H9 (cell line): ENCODE data around the gene LIPC. TPM values are rescaled to one million over a fixed set of nuclear protein-coding genes. Genes with fewer than 3 reads are reported as not detected.

ENCODE experiments used
- DNase-seq: peaks from one replicate; pipeline ENCODE4 v3.0.0-alpha.2; 2017
- H2AFZ ChIP-seq: one replicate; pipeline ENCODE4 v1.6.1; 2013; ENCODE audit warnings: mild to moderate bottlenecking, low read length, control low read depth, moderate library complexity
- H2AK5ac ChIP-seq: 2 replicates; pipeline ENCODE4 v1.6.1; 2013; ENCODE audit warnings: low read length, control low read depth, mixed read lengths; ENCODE audit not compliant: insufficient read length
- H2BK120ac ChIP-seq: one replicate; pipeline ENCODE4 v1.6.1; 2013; ENCODE audit warnings: low read depth, mild to moderate bottlenecking, low read length, control low read depth, inconsistent platforms; ENCODE audit not compliant: poor library complexity, severe bottlenecking
- H2BK12ac ChIP-seq: 2 replicates; pipeline ENCODE4 v1.6.1; 2013; ENCODE audit warnings: low read length, control low read depth, mixed read lengths, low read depth; ENCODE audit not compliant: insufficient read length
- H2BK15ac ChIP-seq: 2 replicates; pipeline ENCODE4 v1.6.1; 2013; ENCODE audit warnings: low read depth, low read length, control low read depth
- H2BK20ac ChIP-seq: one replicate; pipeline ENCODE4 v1.6.1; 2013; ENCODE audit warnings: low read depth, mild to moderate bottlenecking, low read length, control low read depth, inconsistent platforms; ENCODE audit not compliant: poor library complexity, severe bottlenecking
- H2BK5ac ChIP-seq: 2 replicates; pipeline ENCODE4 v1.6.1; 2013; ENCODE audit warnings: low read length, control low read depth, mixed read lengths; ENCODE audit not compliant: insufficient read length
- H3K14ac ChIP-seq: 2 replicates; pipeline ENCODE4 v1.6.1; 2013; ENCODE audit warnings: low read length, control low read depth; ENCODE audit not compliant: insufficient read depth
- H3K18ac ChIP-seq: 2 replicates; pipeline ENCODE4 v1.6.1; 2013; ENCODE audit warnings: low read depth, mild to moderate bottlenecking, mixed read lengths, low read length, control low read depth; ENCODE audit not compliant: insufficient read length
- H3K23ac ChIP-seq: 2 replicates; pipeline ENCODE4 v1.6.1; 2013; ENCODE audit warnings: low read length, control low read depth, mixed read lengths, low read depth; ENCODE audit not compliant: insufficient read length
- H3K23me2 ChIP-seq: 2 replicates; pipeline ENCODE4 v1.6.1; 2013; ENCODE audit warnings: low read depth, mild to moderate bottlenecking, mixed read lengths, low read length, control low read depth; ENCODE audit not compliant: insufficient read length, poor library complexity, severe bottlenecking
- H3K27ac ChIP-seq: 2 replicates; pipeline ENCODE4 v1.5.1; 2013; ENCODE audit warnings: low read length, control low read depth, mixed read lengths, low read depth; ENCODE audit not compliant: insufficient read length
- H3K27me3 ChIP-seq: 2 replicates; pipeline ENCODE4 v1.6.1; 2013; ENCODE audit warnings: low read length, control low read depth, inconsistent platforms; ENCODE audit not compliant: insufficient read depth
- H3K4ac ChIP-seq: 2 replicates; pipeline ENCODE4 v1.6.1; 2013; ENCODE audit warnings: low read depth, mild to moderate bottlenecking, control low read depth, inconsistent platforms, low read length, moderate library complexity
- H3K4me1 ChIP-seq: 2 replicates; pipeline ENCODE4 v1.6.1; 2013; ENCODE audit warnings: low read length, control low read depth, inconsistent platforms; ENCODE audit not compliant: insufficient read depth
- H3K4me2 ChIP-seq: 2 replicates; pipeline ENCODE4 v1.6.1; 2013; ENCODE audit warnings: low read length, control low read depth, mixed read lengths; ENCODE audit not compliant: insufficient read length, insufficient read depth
- H3K56ac ChIP-seq: 2 replicates; pipeline ENCODE4 v1.6.1; 2013; ENCODE audit warnings: low read depth, mild to moderate bottlenecking, mixed read lengths, low read length, control low read depth; ENCODE audit not compliant: insufficient read length
- H3K79me1 ChIP-seq: 2 replicates; pipeline ENCODE4 v1.6.1; 2013; ENCODE audit warnings: low read depth, mild to moderate bottlenecking, moderate library complexity, low read length, control low read depth, inconsistent platforms; ENCODE audit not compliant: insufficient read depth, poor library complexity, severe bottlenecking
- H3K79me2 ChIP-seq: 2 replicates; pipeline ENCODE4 v1.6.1; 2013; ENCODE audit warnings: low read length, control low read depth, inconsistent platforms; ENCODE audit not compliant: insufficient read depth
- H3K9ac ChIP-seq: 2 replicates; pipeline ENCODE4 v1.6.1; 2013; ENCODE audit warnings: low read length, control low read depth, mixed read lengths; ENCODE audit not compliant: insufficient read length; ENCODE audit errors: extremely low read depth
- H3K9me3 ChIP-seq: one replicate; pipeline ENCODE4 v1.6.1; 2013; ENCODE audit warnings: low read depth, low read length, inconsistent platforms; ENCODE audit not compliant: control insufficient read depth
- H3T11ph ChIP-seq: one replicate; pipeline ENCODE4 v1.6.1; 2013; ENCODE audit warnings: mild to moderate bottlenecking, low read length, control low read depth, inconsistent platforms
- H4K20me1 ChIP-seq: one replicate; pipeline ENCODE4 v1.6.1; 2013; ENCODE audit not compliant: control insufficient read depth, insufficient read length, insufficient read depth
- H4K5ac ChIP-seq: 2 replicates; pipeline ENCODE4 v1.6.1; 2013; ENCODE audit warnings: low read depth, mild to moderate bottlenecking, mixed read lengths, low read length, control low read depth; ENCODE audit not compliant: insufficient read length
- H4K8ac ChIP-seq: replicated peaks from 2 replicates; pipeline ENCODE4 v1.6.1; 2013; ENCODE audit warnings: low read length, control low read depth, mixed read lengths, low read depth; ENCODE audit not compliant: insufficient read length
- H4K91ac ChIP-seq: 2 replicates; pipeline ENCODE4 v1.6.1; 2013; ENCODE audit warnings: low read depth, mild to moderate bottlenecking, moderate library complexity, mixed read lengths, low read length, control low read depth; ENCODE audit not compliant: insufficient read length
- H3K27ac Mint-ChIP-seq, 3 experiments: 2 replicates in 2 of 3; 3 replicates in 1 of 3; pipeline ENCODE4 v1.8.0; 2020 to 2021; ENCODE audit warnings: mixed read lengths in 3 of 3, mild to moderate bottlenecking in 1 of 3, moderate library complexity in 1 of 3
- H3K27me3 Mint-ChIP-seq: 2 replicates; pipeline ENCODE4 v1.8.0; 2021; ENCODE audit warnings: low read depth, mild to moderate bottlenecking, moderate library complexity, mixed read lengths
- H3K36me3 Mint-ChIP-seq, 3 experiments: 2 replicates in 2 of 3; 3 replicates in 1 of 3; pipeline ENCODE4 v1.8.0; 2020 to 2021; ENCODE audit warnings: low read depth in 3 of 3, mixed read lengths in 3 of 3; ENCODE audit not compliant: insufficient read depth in 1 of 3
- H3K4me1 Mint-ChIP-seq, 2 experiments: 2 replicates each; pipeline ENCODE4 v1.8.0; 2020; ENCODE audit warnings: mixed read lengths in 2 of 2
- H3K4me3 Mint-ChIP-seq, 2 experiments: 2 replicates in 1 of 2; 3 replicates in 1 of 2; pipeline ENCODE4 v1.8.0; 2020 to 2021; ENCODE audit warnings: mild to moderate bottlenecking in 2 of 2, mixed read lengths in 2 of 2, moderate library complexity in 1 of 2
- H3K9me3 Mint-ChIP-seq, 2 experiments: 2 replicates in 1 of 2; 3 replicates in 1 of 2; pipeline ENCODE4 v1.8.0; 2020; ENCODE audit warnings: mild to moderate bottlenecking in 2 of 2, mixed read lengths in 2 of 2, moderate library complexity in 1 of 2
- CTCF ChIP-seq: fragments of 200-600 bp; sonication (generic); conservative IDR thresholded peaks from 3 replicates; pipeline ENCODE4 v1.8.0; 2021; ENCODE audit warnings: antibody characterized with exemption, mild to moderate bottlenecking
- WGBS: extraction: QIAGEN DNeasy Blood & Tissue Kit; methylation state at CpG from one replicate; pipeline ENCODE4 v1.1.7; 2013; ENCODE audit warnings: missing lambda C conversion rate, low lambda C conversion rate, mixed read lengths; ENCODE audit not compliant: insufficient read length; ENCODE audit errors: extremely low coverage; 5-methylcytosine and 5-hydroxymethylcytosine counted together
- total RNA-seq: library from RNA; stranded (reverse); gene quantifications from 2 replicates; pipeline ENCODE4 v1.2.1, GENCODE V29; 2021

The LIPC gene
- total RNA-seq, 1 experiment from 2014 or later = not detected

GRCh38 chr15:58532126-58532525, 100.3 kb downstream of the LIPC start:
- H4K8ac ChIP-seq = no peak overlapping the region
- no CpG with 5 or more reads among the region's 3 CpGs for WGBS
- no peak for TF ChIP-seq CTCF

More at GRCh38 chr15:58532126-58532525, 100.3 kb downstream of the LIPC start:
- Histone ChIP-seq H3T11ph (no peak overlapping the region), H3K27me3 (no peaks in the 10 kb centered on the region), H3K14ac (no peak overlapping the region), H2AFZ (no peak overlapping the region), H2BK12ac (no peak overlapping the region), H3K23me2 (no peaks in the 10 kb centered on the region), H2BK20ac (no peak overlapping the region), H2BK15ac (no peak overlapping the region), H3K9me3 (no peaks in the 10 kb centered on the region), H4K91ac (no peak overlapping the region), H3K18ac (no peak overlapping the region), H4K5ac (no peak overlapping the region), H2BK5ac (no peak overlapping the region), H3K4me1 (no peaks in the 10 kb centered on the region), H3K4me2 (no peak overlapping the region), H2BK120ac (no peak overlapping the region), H2AK5ac (no peak overlapping the region), H3K23ac (no peak overlapping the region), H4K20me1 (no peaks in the 10 kb centered on the region), H3K79me2 (no peaks in the 10 kb centered on the region), H3K4ac (no peak overlapping the region), H3K9ac (no peak overlapping the region), H3K27ac (no peak overlapping the region), H3K79me1 (no peaks in the 10 kb centered on the region), H3K56ac (no peak overlapping the region)
- Mint-ChIP-seq H3K9me3 (no peaks in the 10 kb centered on the region), H3K27ac (no peak overlapping the region), H3K4me1 (peaks cover 0 to 11% of the 10 kb centered on the region in 2 experiments; a peak in 3 of 4 replicates), H3K36me3 (no peaks in the 10 kb centered on the region), H3K27me3 (no peaks in the 10 kb centered on the region), H3K4me3 (no peak overlapping the region)
- DNase-seq = no peak
